Effector memory CD4-positive, alpha-beta T cell (primary cell): Measurements from ENCODE around the gene CCDC63.
A peak's percentile ranks its signal among the peaks of the same experiment; 100 is the strongest.

Experiments used
- DNase-seq, 3 donors: peaks; one replicate each; pipeline ENCODE4 v3.0.0-alpha.2; 2020
- H3K27ac ChIP-seq: 2 replicates; pipeline ENCODE4 v1.7.0; 2013; ENCODE audit warnings: mild to moderate bottlenecking, low read length, moderate library complexity; ENCODE audit not compliant: insufficient read depth, poor library complexity, severe bottlenecking
- H3K27me3 ChIP-seq: replicated peaks from 2 replicates; pipeline ENCODE4 v1.7.0; 2013; ENCODE audit warnings: mild to moderate bottlenecking, low read length; ENCODE audit not compliant: insufficient read depth, control insufficient read depth, poor library complexity, severe bottlenecking
- H3K36me3 ChIP-seq: 2 replicates; pipeline ENCODE4 v1.7.0; 2013; ENCODE audit warnings: mild to moderate bottlenecking, low read length, moderate library complexity; ENCODE audit not compliant: control insufficient read depth, insufficient read depth
- H3K4me1 ChIP-seq: 2 replicates; pipeline ENCODE4 v1.7.0; 2013; ENCODE audit warnings: low read length, mild to moderate bottlenecking; ENCODE audit not compliant: control insufficient read depth, insufficient read depth, poor library complexity, severe bottlenecking
- H3K4me3 ChIP-seq: 2 replicates; pipeline ENCODE4 v1.7.0; 2013; ENCODE audit warnings: low read length, low read depth, mild to moderate bottlenecking; ENCODE audit not compliant: insufficient read depth, poor library complexity, severe bottlenecking
- H3K9me3 ChIP-seq: 2 replicates; pipeline ENCODE4 v1.7.0; 2013; ENCODE audit warnings: mild to moderate bottlenecking, low read length, moderate library complexity; ENCODE audit not compliant: control insufficient read depth

CCDC63 gene

DNA sequence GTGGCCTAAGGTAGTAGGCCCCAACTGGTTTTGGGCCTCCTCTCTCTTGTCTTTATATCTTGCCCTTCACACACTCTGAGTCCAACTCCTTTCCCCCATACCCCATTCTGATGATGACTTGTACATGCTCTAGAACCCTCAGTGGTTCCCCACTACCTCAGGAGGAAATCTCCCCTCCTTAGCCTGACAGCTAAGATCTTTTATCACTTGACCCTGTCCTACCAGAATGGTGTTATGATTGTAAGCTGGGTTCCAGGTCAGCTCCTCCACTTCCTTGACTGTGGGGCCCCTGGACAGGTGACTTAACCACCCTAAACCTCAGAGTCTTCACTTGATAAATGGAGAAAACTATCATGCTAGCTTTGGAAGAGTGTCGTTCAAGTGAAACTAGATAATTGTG, 83.0 kb downstream of the CCDC63 start:
- Histone ChIP-seq H3K36me3 (no peaks in the 10 kb centered on the region), H3K27me3 (no peaks in the 10 kb centered on the region), H3K4me1 (no peaks in the 10 kb centered on the region), H3K27ac (no peak overlapping the region), H3K4me3 (no peak overlapping the region), H3K9me3 (no peaks in the 10 kb centered on the region)
- DNase-seq, result no peak

DNA sequence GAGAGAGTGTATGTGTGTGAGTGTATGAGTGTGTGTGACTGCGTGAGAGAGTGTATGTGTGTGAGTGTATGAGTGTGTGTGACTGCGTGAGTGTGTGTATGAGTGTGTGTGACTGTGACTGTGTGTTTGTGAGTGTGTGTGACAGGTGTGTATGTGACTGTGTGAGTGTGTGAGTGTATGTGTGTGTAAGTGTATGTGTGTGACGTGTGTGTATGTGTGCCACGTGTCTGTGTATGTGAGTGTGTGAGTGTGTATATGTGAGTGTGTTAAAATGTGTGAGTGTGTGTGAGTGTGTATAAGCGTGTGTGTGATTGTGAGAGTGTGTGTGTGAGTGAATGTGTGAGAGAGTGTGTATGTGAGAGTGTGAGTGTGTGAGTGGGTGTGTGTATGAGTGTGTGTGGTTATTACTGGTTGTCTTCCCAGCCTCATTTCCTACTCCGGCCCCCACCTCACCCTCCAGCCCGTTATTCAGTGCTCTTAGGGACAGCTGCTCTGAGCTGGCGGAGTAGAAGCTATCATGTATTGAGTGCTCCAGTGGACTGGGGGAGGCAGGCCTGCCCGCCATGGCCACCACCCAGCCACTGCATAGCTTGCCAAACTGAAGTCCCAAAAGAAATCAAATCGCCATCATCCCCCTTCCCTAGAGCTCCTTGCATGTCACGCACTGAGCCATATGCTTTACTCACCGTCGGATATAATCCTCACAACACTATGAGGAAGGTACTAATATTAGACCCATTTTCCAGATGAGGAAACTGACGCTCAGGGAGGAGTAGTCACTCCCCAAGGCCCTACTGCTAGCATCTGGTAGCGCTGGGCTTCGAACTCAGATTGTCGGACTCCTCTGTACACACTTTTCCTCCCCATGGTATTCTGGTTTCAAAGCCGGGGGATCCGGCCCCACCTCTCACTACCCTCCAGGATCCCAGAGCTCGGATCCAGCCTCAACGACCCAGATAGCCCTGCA, 83.8 kb downstream of the CCDC63 start:
- H3K27me3 ChIP-seq, result no peaks in the 10 kb centered on the region
- no peaks in the 10 kb centered on the region for H3K36me3 ChIP-seq
- no peaks in the 10 kb centered on the region for H3K9me3 ChIP-seq
- no peak overlapping the region for H3K27ac ChIP-seq
- no peaks in the 10 kb centered on the region for H3K4me1 ChIP-seq
- no peak overlapping the region for H3K4me3 ChIP-seq
- DNase-seq, result no peak

DNA sequence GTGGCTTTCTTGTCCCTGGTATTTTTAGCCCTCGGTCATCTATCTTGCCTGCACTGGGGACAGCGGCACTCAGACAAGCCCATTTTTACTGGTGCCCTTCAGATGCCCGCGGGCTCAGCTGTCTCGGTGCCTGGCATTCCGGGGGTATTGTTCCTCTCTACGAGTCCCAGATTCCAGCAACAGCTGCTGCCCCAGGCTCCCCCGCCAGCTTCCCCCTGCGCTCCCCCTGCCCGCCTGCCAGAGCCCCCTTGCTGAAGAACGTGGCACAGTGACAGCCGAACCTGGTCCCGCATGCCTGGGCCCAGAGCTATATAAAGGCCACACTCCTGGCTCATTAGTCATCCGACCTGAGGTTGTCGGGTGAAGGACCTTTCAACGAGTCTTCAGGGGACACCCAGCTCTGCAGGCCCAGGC, 84.5 kb downstream of the CCDC63 start:
- Histone ChIP-seq H3K27ac (no peak overlapping the region), H3K4me3 (no peak overlapping the region), H3K27me3 (no peaks in the 10 kb centered on the region), H3K9me3 (no peaks in the 10 kb centered on the region), H3K4me1 (no peaks in the 10 kb centered on the region), H3K36me3 (no peaks in the 10 kb centered on the region)
- no peak for DNase-seq

DNA sequence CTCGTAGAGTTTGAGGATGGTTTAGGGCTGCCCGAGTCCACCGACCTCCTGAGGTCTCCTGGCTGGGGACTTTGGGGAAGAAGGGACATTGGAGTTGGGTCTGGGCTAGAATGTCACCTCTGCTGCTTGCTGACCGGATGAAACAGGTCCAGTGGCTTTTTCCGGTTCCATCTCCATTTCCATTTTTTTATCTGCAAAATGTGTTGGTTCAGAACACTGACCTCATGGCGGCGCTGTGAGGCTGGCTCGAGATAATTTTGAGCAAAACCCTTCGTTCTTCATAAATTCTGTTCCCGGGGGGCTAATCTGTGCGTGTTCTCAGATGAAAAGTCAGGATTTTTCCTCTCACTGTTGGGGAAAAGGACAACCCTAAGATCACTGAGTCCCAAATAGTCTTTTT, 85.3 kb downstream of the CCDC63 start:
- H3K4me3 ChIP-seq, result no peak overlapping the region
- no peaks in the 10 kb centered on the region for H3K36me3 ChIP-seq
- no peak for DNase-seq
- H3K9me3 ChIP-seq, result no peaks in the 10 kb centered on the region
- no peaks in the 10 kb centered on the region for H3K27me3 ChIP-seq
- no peaks in the 10 kb centered on the region for H3K4me1 ChIP-seq
- no peak overlapping the region for H3K27ac ChIP-seq

DNA sequence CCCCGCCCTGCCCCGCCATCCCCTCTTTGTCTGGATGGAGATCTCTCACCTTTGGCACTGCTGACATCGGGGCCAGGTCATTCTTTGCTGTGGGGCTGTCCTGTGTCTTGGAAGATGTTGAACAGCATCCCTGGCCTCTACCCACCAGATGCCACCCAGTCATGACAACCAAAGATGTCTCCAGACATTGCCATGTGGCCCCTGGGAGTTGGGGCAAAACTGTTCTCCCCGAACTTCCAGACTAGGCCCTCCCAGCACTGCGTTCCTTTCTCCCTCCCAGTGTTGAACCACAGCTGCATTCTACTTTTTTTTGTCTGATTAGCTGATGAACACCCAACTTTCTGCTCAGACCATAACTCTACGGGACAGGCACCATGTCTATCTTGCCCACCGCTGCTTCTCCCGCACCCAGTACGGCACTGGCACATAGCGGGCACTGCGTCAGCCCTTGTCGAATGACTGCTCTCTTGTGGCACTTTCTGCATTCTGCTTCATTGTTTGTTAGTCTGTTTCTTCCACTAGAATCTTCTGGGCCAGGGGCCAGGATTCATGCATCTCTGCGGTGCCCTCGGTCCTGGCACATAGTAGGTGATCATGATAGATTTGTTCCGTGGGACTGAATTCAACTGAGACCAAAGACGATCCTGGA, 86.7 kb downstream of the CCDC63 start:
- Histone ChIP-seq H3K9me3 (no peaks in the 10 kb centered on the region), H3K4me3 (no peak overlapping the region), H3K4me1 (no peaks in the 10 kb centered on the region), H3K27me3 (no peaks in the 10 kb centered on the region), H3K36me3 (no peaks in the 10 kb centered on the region), H3K27ac (no peak overlapping the region)
- no peak for DNase-seq

DNA sequence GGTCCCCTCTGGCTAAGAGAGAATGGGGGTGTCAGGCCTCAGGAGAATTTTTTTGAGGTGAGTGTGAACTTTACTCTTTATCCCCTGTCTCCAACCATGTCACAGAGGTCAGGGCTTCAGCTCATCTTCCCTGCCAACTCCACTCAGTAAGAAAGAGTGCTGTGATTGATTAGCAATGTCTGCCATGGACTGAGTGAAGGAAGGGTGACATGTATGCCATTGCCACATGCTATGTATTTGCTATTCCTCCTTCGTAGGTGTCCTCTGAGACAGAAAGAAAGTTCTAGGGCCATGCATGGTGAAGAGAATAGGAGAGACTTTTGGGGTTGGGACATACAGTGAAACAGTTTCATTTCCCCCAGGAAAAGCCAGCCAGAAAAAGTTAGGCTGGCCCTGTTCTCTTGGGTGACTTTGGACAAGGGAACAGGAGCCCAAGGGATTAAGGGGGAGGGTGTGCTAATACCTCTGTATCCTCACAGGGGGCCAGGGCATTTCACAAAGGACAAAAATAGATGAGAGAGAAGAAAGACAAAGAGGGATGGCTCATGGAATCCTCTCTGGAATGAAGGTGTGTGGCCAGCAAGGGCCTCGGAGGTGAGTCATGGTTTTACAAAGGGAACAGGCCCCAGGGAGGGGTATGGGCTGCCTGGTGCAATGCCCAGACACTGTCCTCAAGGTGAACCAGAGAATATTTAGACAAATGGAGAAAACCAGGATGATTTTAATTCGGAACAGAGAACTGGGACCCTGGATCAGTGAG, 87.5 kb downstream of the CCDC63 start:
- Histone ChIP-seq H3K27me3 (no peaks in the 10 kb centered on the region), H3K4me3 (no peak overlapping the region), H3K4me1 (no peaks in the 10 kb centered on the region), H3K36me3 (no peaks in the 10 kb centered on the region), H3K27ac (no peak overlapping the region), H3K9me3 (no peaks in the 10 kb centered on the region)
- DNase-seq, result no peak

DNA sequence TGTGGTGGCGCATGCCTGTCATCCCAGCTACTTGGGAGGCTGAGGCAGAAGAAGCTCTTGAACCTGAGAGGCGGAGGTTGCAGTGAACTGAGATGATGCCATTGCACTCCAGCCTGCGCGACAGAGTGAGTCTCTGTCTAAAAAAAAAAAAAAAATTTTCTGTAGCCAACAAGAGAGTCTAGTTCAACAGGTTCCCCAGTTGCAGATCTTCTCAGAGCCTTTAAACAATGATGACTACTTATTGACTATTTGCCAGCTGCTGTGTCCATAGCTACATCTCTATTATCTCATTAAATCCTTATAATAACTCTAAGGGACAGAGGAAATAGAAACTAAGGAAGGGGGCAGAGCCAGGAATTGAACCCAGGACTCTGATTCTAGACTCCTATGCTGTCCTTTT, 88.8 kb downstream of the CCDC63 start:
- H3K4me3 ChIP-seq, result no peak overlapping the region
- no peak for DNase-seq
- H3K9me3 ChIP-seq, result no peaks in the 10 kb centered on the region
- no peaks in the 10 kb centered on the region for H3K36me3 ChIP-seq
- H3K27me3 ChIP-seq, result no peaks in the 10 kb centered on the region
- no peak overlapping the region for H3K27ac ChIP-seq
- H3K4me1 ChIP-seq, result no peaks in the 10 kb centered on the region

DNA sequence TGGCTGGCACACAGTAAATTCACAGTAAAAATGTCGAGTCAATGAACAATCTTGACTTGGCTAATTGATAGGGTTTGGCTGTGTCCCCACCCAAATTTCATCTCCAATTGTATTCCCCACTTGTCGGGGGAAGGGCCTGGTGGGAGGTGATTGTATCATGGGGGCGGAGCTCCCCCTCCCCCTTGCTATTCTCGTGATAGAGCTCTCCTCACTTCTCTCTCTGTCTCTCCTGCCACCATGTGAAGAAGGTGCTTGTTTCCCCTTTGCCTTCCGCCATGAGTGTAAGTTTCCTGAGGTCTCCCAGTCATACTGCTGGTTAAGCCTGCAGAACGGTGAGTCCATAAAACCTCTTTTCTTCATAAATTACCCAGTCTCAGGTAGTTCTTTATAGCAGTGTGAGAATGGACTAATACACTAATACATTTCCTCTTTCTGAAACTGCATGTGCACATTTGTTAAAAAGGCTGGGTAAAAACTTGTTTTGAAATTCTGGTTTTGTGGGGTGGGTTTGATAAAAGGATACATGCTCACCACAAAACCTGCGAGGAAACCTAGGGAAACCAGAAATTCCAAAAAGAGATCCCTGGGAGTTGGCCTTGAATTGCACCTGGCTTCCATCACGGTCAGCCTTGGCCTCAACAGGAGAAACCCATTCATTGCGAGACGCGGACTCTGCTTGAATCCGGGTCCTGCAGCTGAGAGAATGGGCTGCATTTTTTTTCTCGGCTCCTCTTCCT, 89.7 kb downstream of the CCDC63 start:
- no peak for DNase-seq
- Histone ChIP-seq H3K9me3 (no peaks in the 10 kb centered on the region), H3K4me1 (no peaks in the 10 kb centered on the region), H3K27me3 (no peaks in the 10 kb centered on the region), H3K27ac (no peak overlapping the region), H3K4me3 (no peak overlapping the region), H3K36me3 (no peaks in the 10 kb centered on the region)

DNA sequence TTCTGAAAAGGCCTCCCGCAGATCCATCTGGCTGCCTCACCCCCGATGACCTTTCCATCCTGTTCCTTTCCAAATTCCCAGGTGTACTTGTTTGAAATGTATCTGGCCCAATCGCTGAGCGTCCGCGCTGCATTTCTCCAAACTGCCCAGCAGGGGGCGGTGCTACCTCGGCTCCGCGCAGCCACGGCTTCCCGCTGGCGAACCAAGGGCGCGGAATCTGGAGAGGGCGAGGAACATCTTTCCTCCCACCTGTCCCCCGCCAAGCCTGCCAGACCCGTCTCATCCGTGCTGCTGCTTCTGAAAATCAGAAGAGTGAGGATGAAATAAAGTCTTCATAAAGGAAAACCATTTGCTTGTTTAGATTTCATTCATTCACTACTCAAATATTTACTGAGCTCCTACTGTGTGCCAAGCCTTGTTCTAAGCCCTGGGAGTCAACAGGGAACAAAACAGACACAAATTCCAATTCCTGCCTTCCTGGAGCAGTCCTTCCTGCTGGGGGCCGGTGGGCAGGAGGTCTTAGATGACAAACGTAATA, 90.4 kb downstream of the CCDC63 start:
- DNase-seq, result peak; percentile 4 to 34 (median 16)
- Histone ChIP-seq H3K27ac (no peak overlapping the region), H3K27me3 (no peaks in the 10 kb centered on the region), H3K9me3 (no peaks in the 10 kb centered on the region), H3K4me1 (no peaks in the 10 kb centered on the region), H3K4me3 (no peak overlapping the region), H3K36me3 (no peaks in the 10 kb centered on the region)
